GM18505 (cell line): ENCODE results near the gene PTH2.

Experiments used
- ATAC-seq: cut with Tn5 transposase; IDR thresholded peaks from one replicate; pipeline ENCODE4 v1.9.1; 2021; ENCODE audit not compliant: unreplicated experiment
- POLR2A ChIP-seq: IDR thresholded peaks from 4 replicates; pipeline ENCODE4 v1.6.1; 2011; ENCODE audit warnings: borderline replicate concordance; ENCODE audit not compliant: insufficient read depth, insufficient read length; ENCODE audit errors: extremely low read depth

The PTH2 gene

GRCh38 chr19:49441210-49441959 is 18.1 kb upstream of the PTH2 start, which contains the start of gene SLC17A7:
SLC17A7 (minus strand) TSS chr19:49441527; CDS start chr19:49441379, 148 bp downstream.
- no peak for ATAC-seq
- TF ChIP-seq POLR2A: no peak

GRCh38 chr19:49440439-49441209 is 17.4 kb upstream of the PTH2 start:
- no peak for ATAC-seq
- no peak for TF ChIP-seq POLR2A

- ATAC-seq: no peak
- TF ChIP-seq POLR2A: no peak
Observed at GRCh38 chr19:49439836-49440235, 16.6 kb upstream of the PTH2 start.

- ATAC-seq: no peak
- no peak for TF ChIP-seq POLR2A
Observed at GRCh38 chr19:49438261-49438660, 15.0 kb upstream of the PTH2 start.

- no peak for ATAC-seq
- no peak for TF ChIP-seq POLR2A
Observed at GRCh38 chr19:49437231-49437630, 14.0 kb upstream of the PTH2 start.

GRCh38 chr19:49436381-49437017 is 13.3 kb upstream of the PTH2 start:
- TF ChIP-seq POLR2A: no peak
- ATAC-seq: no peak

- ATAC-seq: no peak
- TF ChIP-seq POLR2A: no peak
Observed at GRCh38 chr19:49435670-49436069, 12.4 kb upstream of the PTH2 start.

GRCh38 chr19:49434907-49435583 is 11.8 kb upstream of the PTH2 start:
- ATAC-seq: no peak
- TF ChIP-seq POLR2A: no peak

GRCh38 chr19:49433240-49433901 is 10.1 kb upstream of the PTH2 start:
- no peak for TF ChIP-seq POLR2A
- ATAC-seq: no peak

- ATAC-seq: no peak
- no peak for TF ChIP-seq POLR2A
Observed at GRCh38 chr19:49432141-49433073, 9.2 kb upstream of the PTH2 start.

GRCh38 chr19:49431330-49431749 is 8.1 kb upstream of the PTH2 start:
- TF ChIP-seq POLR2A: no peak
- no peak for ATAC-seq
